ENCODE data around the gene AUTS2.
A peak's percentile ranks its signal among the peaks of the same experiment; 100 is the strongest.

- TF ChIP-seq TAF1 (IDR thresholded peaks at IDR 0.05; ENCODE audit: low read depth), result no peak
- no peak for TF ChIP-seq CTCF (IDR thresholded peaks at IDR 0.05; ENCODE audit: poor library complexity, severe bottlenecking)
- TF ChIP-seq REST (IDR thresholded peaks at IDR 0.05; ENCODE audit: borderline replicate concordance), result no peak
- TF ChIP-seq MXI1 (conservative IDR thresholded peaks at IDR 0.05; ENCODE audit: poor library complexity, severe bottlenecking), result no peak
- TF ChIP-seq SMC3 (conservative IDR thresholded peaks at IDR 0.05; ENCODE audit: poor library complexity), result no peak
- no peak for TF ChIP-seq EP300 (conservative IDR thresholded peaks at IDR 0.05; ENCODE audit: poor library complexity, severe bottlenecking)
- peak; percentile 9 for TF ChIP-seq POLR2AphosphoS5 (IDR thresholded peaks at IDR 0.05)
- TF ChIP-seq EZH2 (IDR thresholded peaks at IDR 0.05; ENCODE audit: borderline replicate concordance, insufficient read depth, low read length, poor library complexity, severe bottlenecking), result no peak
These were observed 998.8 kb downstream of the AUTS2 start for GRCh38 chr7:70597066-70597465.
